ENCODE measurements around the gene TUBB4A.

The TUBB4A gene

DNA sequence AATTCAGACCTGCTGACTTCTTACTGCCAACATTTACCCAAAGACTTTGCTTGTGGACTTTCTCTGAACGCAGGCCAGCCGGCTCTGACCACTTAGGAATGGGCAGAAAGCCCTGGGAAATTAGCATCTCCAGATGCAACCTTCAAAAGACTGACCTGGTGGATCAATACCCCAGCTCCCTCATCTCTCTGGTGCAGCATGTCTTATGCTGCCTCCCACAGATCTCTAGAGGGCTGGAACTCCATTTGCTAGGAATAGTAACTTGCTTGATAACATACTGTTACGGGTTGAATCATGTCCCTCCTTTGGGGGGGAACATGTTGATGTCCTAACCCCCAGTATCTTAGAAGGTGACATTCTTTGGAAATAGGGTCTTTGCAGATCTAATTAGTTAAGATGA is 55.7 kb downstream of the TUBB4A start:
- TF ChIP-seq, protein P1, sequence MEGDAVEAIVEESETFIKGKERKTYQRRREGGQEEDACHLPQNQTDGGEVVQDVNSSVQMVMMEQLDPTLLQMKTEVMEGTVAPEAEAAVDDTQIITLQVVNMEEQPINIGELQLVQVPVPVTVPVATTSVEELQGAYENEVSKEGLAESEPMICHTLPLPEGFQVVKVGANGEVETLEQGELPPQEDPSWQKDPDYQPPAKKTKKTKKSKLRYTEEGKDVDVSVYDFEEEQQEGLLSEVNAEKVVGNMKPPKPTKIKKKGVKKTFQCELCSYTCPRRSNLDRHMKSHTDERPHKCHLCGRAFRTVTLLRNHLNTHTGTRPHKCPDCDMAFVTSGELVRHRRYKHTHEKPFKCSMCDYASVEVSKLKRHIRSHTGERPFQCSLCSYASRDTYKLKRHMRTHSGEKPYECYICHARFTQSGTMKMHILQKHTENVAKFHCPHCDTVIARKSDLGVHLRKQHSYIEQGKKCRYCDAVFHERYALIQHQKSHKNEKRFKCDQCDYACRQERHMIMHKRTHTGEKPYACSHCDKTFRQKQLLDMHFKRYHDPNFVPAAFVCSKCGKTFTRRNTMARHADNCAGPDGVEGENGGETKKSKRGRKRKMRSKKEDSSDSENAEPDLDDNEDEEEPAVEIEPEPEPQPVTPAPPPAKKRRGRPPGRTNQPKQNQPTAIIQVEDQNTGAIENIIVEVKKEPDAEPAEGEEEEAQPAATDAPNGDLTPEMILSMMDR (IDR thresholded peaks at IDR 0.05; ENCODE audit: low read depth, low read length, missing control alignments) = no peak
- no peak overlapping the region for H3K4me3 ChIP-seq (ENCODE audit: low read depth, low read length)
- no peak for DNase-seq (ENCODE audit: low read depth)
- in situ Hi-C loops (cut with HindIII; ENCODE audit: low sequenced_read_pairs) = no loop called here
